Skeletal muscle tissue (tissue), 4 donors: ENCODE data around the gene CRYL1. TPM values are rescaled to one million over a fixed set of nuclear protein-coding genes. Genes with fewer than 3 reads are reported as not detected.

ENCODE experiments used
- H3K27ac ChIP-seq: one replicate; pipeline ENCODE4 v1.7.0; 2013; ENCODE audit warnings: mild to moderate bottlenecking, low read depth, low read length, inconsistent platforms
- H3K27me3 ChIP-seq, 3 donors: one replicate each; pipeline ENCODE4 v1.7.0; 2013; ENCODE audit warnings: low read length in 3 of 3; ENCODE audit not compliant: control insufficient read depth in 3 of 3, insufficient read depth in 3 of 3
- H3K36me3 ChIP-seq, 3 donors: one replicate each; pipeline ENCODE4 v1.7.0; 2013; ENCODE audit warnings: low read length in 3 of 3; ENCODE audit not compliant: control insufficient read depth in 3 of 3, insufficient read depth in 3 of 3
- H3K4me1 ChIP-seq, 3 donors: one replicate each; pipeline ENCODE4 v1.7.0; 2013; ENCODE audit warnings: low read length in 3 of 3, mild to moderate bottlenecking in 3 of 3; ENCODE audit not compliant: control insufficient read depth in 3 of 3, insufficient read depth in 3 of 3
- H3K4me3 ChIP-seq, 3 donors: one replicate each; pipeline ENCODE4 v1.7.0; 2013; ENCODE audit warnings: low read length in 3 of 3
- H3K9ac ChIP-seq, 3 donors: one replicate each; pipeline ENCODE4 v1.7.0; 2013; ENCODE audit warnings: low read length in 3 of 3, mild to moderate bottlenecking in 3 of 3, moderate library complexity in 2 of 3, low read depth in 1 of 3
- H3K9me3 ChIP-seq, 3 donors: one replicate each; pipeline ENCODE4 v1.7.0; 2013; ENCODE audit warnings: low read length in 3 of 3; ENCODE audit not compliant: control insufficient read depth in 3 of 3
- total RNA-seq: library from RNA; depleted of rRNA; stranded (reverse); fragments of >200 nt; gene quantifications from one replicate; pipeline ENCODE4 v1.2.3, GENCODE V29; 2014
- donor health status: Osteomylitis.

The CRYL1 gene
- total RNA-seq, 1 donor from 2014 or later, result 29.2 TPM

DNA sequence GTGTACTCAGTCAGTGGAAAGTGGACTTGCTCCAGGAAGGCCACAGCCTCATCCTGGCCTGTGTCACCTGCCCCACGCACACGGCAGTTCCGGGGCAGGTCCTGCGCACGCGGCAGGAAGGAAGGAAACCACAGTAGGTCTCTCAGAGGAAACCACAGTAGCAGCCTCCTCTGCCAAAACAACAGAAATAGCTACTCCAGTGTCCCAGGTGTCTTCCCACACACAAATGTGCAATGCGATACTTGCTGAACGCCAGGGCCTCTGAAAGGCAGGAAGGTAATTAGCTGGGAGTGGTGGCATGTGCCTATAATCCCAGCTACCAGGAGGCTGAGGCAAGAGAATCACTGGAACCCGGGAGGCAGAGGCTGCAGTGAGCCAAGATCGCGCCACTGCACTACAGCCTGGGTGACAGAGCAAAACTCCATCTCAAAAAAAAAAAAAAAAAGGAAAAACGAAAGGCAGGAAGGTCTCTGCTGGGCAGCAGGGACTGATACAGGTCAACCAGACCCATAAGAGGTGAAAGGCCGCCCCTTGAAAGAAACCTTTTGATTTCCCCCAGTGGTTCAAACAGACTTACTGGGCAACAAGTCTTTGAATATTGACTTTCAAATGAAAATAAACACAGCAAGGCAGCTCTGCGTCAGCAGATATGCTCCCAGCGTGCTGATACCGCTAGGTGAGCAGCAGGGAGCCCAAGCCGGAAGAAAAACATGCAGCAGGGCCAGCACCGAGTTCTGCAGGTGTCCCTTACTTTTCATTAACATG lies 49.5 kb downstream of the CRYL1 start:
- Histone ChIP-seq H3K27ac (no peak overlapping the region), H3K4me1 (no peaks in the 10 kb centered on the region), H3K36me3 (peaks cover 0 to 8% (median 3%) of the 10 kb centered on the region in 3 donors), H3K27me3 (no peaks in the 10 kb centered on the region), H3K9ac (no peak overlapping the region), H3K4me3 (no peak overlapping the region), H3K9me3 (no peaks in the 10 kb centered on the region)

GRCh38 chr13:20474515-20474914 lies 51.1 kb downstream of the CRYL1 start:
- H3K27me3 ChIP-seq, result no peaks in the 10 kb centered on the region
- no peak overlapping the region for H3K4me3 ChIP-seq
- H3K9ac ChIP-seq, result no peak overlapping the region
- H3K36me3 ChIP-seq, result peaks cover 0 to 10% (median 3%) of the 10 kb centered on the region in 3 donors
- H3K4me1 ChIP-seq, result no peaks in the 10 kb centered on the region
- no peak overlapping the region for H3K27ac ChIP-seq
- H3K9me3 ChIP-seq, result no peaks in the 10 kb centered on the region

DNA sequence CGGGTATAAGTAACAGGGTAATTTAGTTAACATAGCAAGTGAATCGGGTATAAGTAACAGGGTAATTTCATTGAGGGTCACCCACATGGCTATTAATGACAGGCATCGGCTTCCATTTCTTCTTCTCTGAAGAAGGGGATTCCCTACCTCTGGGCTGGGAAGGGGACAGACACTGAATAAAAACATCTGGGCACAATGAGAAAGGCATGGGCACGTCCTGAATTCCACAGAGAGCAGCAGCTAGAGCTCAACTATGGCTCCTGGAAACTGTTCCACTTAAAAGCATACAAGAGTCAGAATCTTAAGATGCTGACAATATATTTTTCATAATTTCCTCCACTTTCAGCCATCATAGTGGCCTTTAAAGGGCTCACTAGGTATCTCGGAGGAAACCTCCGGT lies 51.8 kb downstream of the CRYL1 start:
- H3K27me3 ChIP-seq, result no peaks in the 10 kb centered on the region
- peaks cover 0 to 10% (median 3%) of the 10 kb centered on the region in 3 donors for H3K36me3 ChIP-seq
- H3K9ac ChIP-seq, result no peak overlapping the region
- H3K27ac ChIP-seq, result no peak overlapping the region
- H3K4me3 ChIP-seq, result no peak overlapping the region
- H3K4me1 ChIP-seq, result no peaks in the 10 kb centered on the region
- H3K9me3 ChIP-seq, result no peaks in the 10 kb centered on the region

DNA sequence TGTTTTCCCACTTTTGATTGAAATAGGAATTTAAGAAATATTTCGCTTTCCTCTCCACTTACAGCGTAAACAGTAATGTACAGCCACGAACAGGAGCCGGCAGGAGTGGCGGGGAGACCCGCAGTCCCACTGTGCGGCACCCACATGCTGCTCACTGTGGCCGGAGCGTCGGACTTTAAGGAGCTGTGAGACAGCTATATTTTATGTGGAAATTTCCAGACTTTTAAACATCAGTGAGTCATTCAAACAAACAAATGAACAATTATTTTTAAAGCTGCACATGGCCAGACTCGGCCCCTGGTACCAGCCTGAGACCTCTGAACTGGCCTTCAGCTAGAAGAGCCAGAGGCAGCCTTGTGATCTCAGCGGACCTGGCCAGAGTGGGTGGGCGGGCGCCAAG lies 52.5 kb downstream of the CRYL1 start:
- Histone ChIP-seq H3K27me3 (no peaks in the 10 kb centered on the region), H3K36me3 (peaks cover 0 to 10% (median 3%) of the 10 kb centered on the region in 3 donors), H3K4me3 (no peak overlapping the region), H3K9me3 (no peaks in the 10 kb centered on the region), H3K27ac (no peak overlapping the region), H3K9ac (no peak overlapping the region), H3K4me1 (no peaks in the 10 kb centered on the region)

GRCh38 chr13:20472531-20472930 lies 53.1 kb downstream of the CRYL1 start:
- H3K36me3 ChIP-seq, result peaks cover 0 to 10% (median 3%) of the 10 kb centered on the region in 3 donors
- no peaks in the 10 kb centered on the region for H3K4me1 ChIP-seq
- no peak overlapping the region for H3K4me3 ChIP-seq
- no peaks in the 10 kb centered on the region for H3K9me3 ChIP-seq
- H3K27me3 ChIP-seq, result no peaks in the 10 kb centered on the region
- no peak overlapping the region for H3K27ac ChIP-seq
- no peak overlapping the region for H3K9ac ChIP-seq

DNA sequence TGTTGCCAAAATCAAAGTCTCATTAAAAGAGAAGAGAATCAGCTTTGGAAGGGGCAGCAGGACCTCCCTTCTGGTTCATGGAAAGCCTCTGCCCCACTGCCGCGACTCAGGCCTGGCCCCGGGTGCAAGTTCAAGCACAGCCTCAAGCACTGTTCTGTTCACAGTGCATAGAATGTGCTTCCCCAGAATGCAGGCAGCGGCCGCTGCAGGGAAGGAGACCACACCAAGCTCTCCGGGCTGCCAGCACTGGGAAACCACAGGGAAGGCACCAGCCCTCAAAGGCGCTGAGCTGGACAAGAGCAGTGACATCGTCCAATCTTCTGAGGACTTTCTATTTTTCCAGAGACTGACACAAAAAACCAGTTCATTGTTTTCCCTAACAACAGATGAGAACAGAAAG lies 55.5 kb downstream of the CRYL1 start:
- no peak overlapping the region for H3K9ac ChIP-seq
- peaks cover 0 to 10% (median 3%) of the 10 kb centered on the region in 3 donors for H3K36me3 ChIP-seq
- H3K4me3 ChIP-seq, result no peak overlapping the region
- H3K27me3 ChIP-seq, result no peaks in the 10 kb centered on the region
- no peaks in the 10 kb centered on the region for H3K9me3 ChIP-seq
- H3K4me1 ChIP-seq, result peaks cover 3 to 9% (median 4%) of the 10 kb centered on the region in 3 donors
- H3K27ac ChIP-seq, result no peak overlapping the region

- Histone ChIP-seq H3K4me1 (peaks cover 3 to 12% (median 6%) of the 10 kb centered on the region in 3 donors), H3K4me3 (no peak overlapping the region), H3K27me3 (no peaks in the 10 kb centered on the region), H3K9me3 (no peaks in the 10 kb centered on the region), H3K36me3 (peaks cover 0 to 4% (median 0%) of the 10 kb centered on the region in 3 donors), H3K27ac (no peak overlapping the region), H3K9ac (no peak overlapping the region)
Measured at GRCh38 chr13:20466371-20466770, 59.3 kb downstream of the CRYL1 start.

- no peaks in the 10 kb centered on the region for H3K27me3 ChIP-seq
- peak overlapping the region in 2 of 3 donors; percentile 33 to 69 for H3K9ac ChIP-seq
- H3K4me1 ChIP-seq, result peaks cover 3 to 12% (median 6%) of the 10 kb centered on the region in 3 donors
- H3K27ac ChIP-seq, result peak overlapping the region; percentile 32
- no peaks in the 10 kb centered on the region for H3K9me3 ChIP-seq
- H3K4me3 ChIP-seq, result peak overlapping the region; percentile 29 to 63 (median 51)
- H3K36me3 ChIP-seq, result peaks cover 0 to 4% (median 0%) of the 10 kb centered on the region in 3 donors
Measured at GRCh38 chr13:20465218-20465879, 60.3 kb downstream of the CRYL1 start.

DNA sequence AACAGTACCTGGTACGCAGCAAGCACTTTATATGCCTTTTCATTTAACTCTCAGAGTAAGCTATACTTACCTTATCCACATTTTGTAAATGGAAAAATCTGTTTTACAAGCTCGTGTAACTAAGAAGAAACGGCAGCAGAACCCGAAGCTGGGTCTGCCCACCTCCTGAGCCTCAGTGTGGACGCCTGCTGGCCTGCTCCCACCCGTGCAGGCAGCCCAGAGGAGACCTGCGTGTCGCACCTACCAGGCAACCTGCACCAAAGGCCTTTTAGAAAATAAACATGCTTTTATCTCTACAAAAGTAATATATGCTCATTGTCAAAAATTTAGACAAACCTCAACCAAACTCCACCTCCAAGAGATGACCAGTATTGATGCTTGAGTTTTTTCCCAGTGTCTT lies 62.7 kb downstream of the CRYL1 start:
- H3K27me3 ChIP-seq, result no peaks in the 10 kb centered on the region
- H3K9me3 ChIP-seq, result no peaks in the 10 kb centered on the region
- H3K4me3 ChIP-seq, result no peak overlapping the region
- peaks cover 3 to 12% (median 6%) of the 10 kb centered on the region in 3 donors for H3K4me1 ChIP-seq
- H3K36me3 ChIP-seq, result no peaks in the 10 kb centered on the region
- H3K27ac ChIP-seq, result no peak overlapping the region
- H3K9ac ChIP-seq, result no peak overlapping the region

- Histone ChIP-seq H3K4me1 (peaks cover 3 to 12% (median 6%) of the 10 kb centered on the region in 3 donors), H3K4me3 (no peak overlapping the region), H3K9ac (no peak overlapping the region), H3K9me3 (no peaks in the 10 kb centered on the region), H3K36me3 (no peaks in the 10 kb centered on the region), H3K27me3 (no peaks in the 10 kb centered on the region), H3K27ac (no peak overlapping the region)
Measured at GRCh38 chr13:20462533-20462915, 63.1 kb downstream of the CRYL1 start.
